NCI-H774 (cell line): ENCODE measurements around the gene RBMY1D.
"Not testable (repeated sequence)": the region's sequence is repeated elsewhere in the genome, so short reads cannot be mapped to it uniquely, and the experiment has no call there.

ENCODE experiments used
- DNase-seq: peaks from one replicate; lab custom pipeline; 2025; lab: John Stamatoyannopoulos, UW

Gene RBMY1D

GRCh38 chrY:21894426-21894825, at the start of gene RBMY1D:
RBMY1D (minus strand) TSS chrY:21894526; CDS start chrY:21892513, 2,013 bp downstream.
- not testable (repeated sequence) for DNase-seq

GRCh38 chrY:21917932-21918331, 23.6 kb upstream of the RBMY1D start, which contains the start of gene RBMY1E:
RBMY1E (minus strand) TSS chrY:21918032; CDS start chrY:21916054, 1,978 bp downstream.
- DNase-seq: not testable (repeated sequence)

DNA sequence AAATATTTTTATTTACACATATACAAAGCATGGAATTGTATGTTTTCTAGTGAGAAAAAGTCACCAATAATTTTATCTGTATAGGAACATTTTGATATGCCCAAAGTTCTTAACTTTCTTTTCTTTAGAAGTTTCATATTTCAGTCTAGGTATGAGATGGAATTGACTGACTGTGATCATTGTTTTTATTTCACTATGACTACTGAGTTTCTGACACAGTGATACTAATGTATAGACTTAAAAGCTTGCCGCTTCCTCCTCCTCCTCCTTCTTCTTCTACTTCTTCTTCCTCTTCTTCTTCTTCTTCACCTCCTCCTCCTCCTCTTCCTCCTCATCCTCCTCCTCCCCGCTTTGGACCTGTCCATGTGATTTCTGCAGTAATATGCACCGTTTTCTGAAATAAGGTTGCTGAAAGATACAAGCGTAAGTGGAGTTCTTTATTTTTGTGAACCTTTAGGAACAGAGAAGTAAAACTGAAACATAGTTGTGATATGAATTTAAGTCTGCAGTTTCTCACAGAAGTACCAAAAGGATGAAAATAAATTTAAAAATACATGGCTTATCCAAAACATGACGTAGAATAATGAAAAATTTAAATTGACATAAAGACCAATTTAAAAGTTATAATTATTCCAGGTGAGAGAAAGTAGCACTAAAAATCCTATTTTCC, 24.8 kb downstream of the RBMY1D start:
- not testable (repeated sequence) for DNase-seq

GRCh38 chrY:21845481-21845880, 48.8 kb downstream of the RBMY1D start:
- DNase-seq: no peak

DNA sequence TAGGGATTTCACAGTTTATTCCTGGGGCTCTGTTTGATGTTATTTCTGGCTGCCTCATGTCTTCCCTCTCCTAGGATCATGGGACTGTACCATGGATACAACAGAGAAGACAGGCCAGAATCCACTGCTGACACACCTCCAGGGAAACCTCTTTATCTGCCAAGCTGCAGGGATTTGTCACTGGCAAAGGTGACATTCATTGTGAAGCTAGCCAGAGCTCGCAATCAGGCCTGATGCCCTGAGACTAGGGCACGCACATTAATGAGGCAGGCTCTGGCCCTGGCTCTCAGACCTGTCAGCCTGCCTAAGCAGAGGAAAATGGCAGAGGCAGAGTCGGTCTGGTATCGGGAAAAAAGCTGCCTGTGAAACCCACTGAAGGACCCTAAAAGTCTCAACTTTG, 52.2 kb downstream of the RBMY1D start:
- DNase-seq: no peak

- no peak for DNase-seq
Observed at GRCh38 chrY:21839489-21839888, 54.8 kb downstream of the RBMY1D start.

GRCh38 chrY:21836343-21836742, 58.0 kb downstream of the RBMY1D start:
- no peak for DNase-seq

DNA sequence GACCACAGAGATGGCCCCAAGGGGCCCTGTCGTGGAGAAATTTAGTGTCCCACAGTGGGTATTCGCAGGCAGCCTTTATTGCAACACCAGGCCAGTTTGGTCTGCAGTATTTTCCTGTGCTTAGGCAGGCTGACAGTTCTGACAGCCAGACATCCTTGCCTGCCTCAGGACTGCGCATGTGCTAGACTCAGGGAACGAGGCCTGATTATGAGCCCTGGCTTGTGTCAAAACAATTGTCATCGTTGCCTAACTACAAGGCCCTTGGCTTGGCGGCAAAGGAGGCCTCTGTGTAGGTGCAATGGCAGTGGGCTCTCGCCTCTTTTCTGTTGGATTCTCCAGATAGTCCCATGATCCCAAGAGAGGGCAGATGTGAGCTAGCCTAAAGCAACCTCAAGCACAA, 59.3 kb downstream of the RBMY1D start:
- no peak for DNase-seq
